Tibial artery (tissue), 4 donors: ENCODE data around the gene FASN.

Experiments used
- DNase-seq, 2 donors: peaks; one replicate each; pipeline ENCODE4 v3.0.0-alpha.2; 2019
- H3K27ac ChIP-seq, 2 donors: fragments of 200-600 bp; sonication (generic) in 1 of 2; 1 replicate in 1 of 2; 2 replicates in 1 of 2; pipeline ENCODE4 v1.5.1; 2018 to 2019; ENCODE audit warnings: mild to moderate bottlenecking in 1 of 2
- H3K27me3 ChIP-seq, 2 donors: fragments of 200-600 bp; sonication (generic) in 1 of 2; one replicate each; pipeline versions ENCODE4 v1.5.1 to v1.6.0; 2016 to 2019
- H3K36me3 ChIP-seq, 3 donors: fragments of 200-600 bp; sonication (generic) in 2 of 3; one replicate each; pipeline ENCODE4 v1.5.1; 2016 to 2019; ENCODE audit warnings: mild to moderate bottlenecking in 2 of 3
- H3K4me1 ChIP-seq, 4 donors: fragments of 200-600 bp; sonication (generic) in 2 of 4; 1 replicate in 3 of 4; 2 replicates in 1 of 4; pipeline ENCODE4 v1.5.1; 2016 to 2019
- H3K4me3 ChIP-seq, 2 donors: fragments of 200-600 bp; sonication (generic) in 1 of 2; 1 replicate in 1 of 2; 2 replicates in 1 of 2; pipeline ENCODE4 v1.5.1; 2018 to 2019; ENCODE audit warnings: mild to moderate bottlenecking in 2 of 2
- H3K9me3 ChIP-seq, 3 donors: fragments of 200-600 bp; sonication (generic) in 1 of 3; one replicate each; pipeline ENCODE4 v1.5.1; 2016 to 2019
- CTCF ChIP-seq, 2 experiments: fragments of 200-600 bp in 1 of 2; fragments of 450-650 bp in 1 of 2; IDR thresholded peaks; one replicate each; pipeline ENCODE4 v1.5.1; 2017 to 2019; ENCODE audit warnings: antibody characterized with exemption in 2 of 2, mild to moderate bottlenecking in 1 of 2, moderate library complexity in 1 of 2
- intact Hi-C: fragments of 100-400 bp; cut with DNase I; formaldehyde crosslinking; loops from one replicate; pipeline ENCODE4 v1.15.0; 2023; ENCODE audit warnings: low total_unique reads

The FASN gene

GRCh38 chr17:82107341-82107860 is 9.4 kb upstream of the FASN start:
- Histone ChIP-seq H3K27ac (peak overlapping the region; percentile 69), H3K4me1 (peaks cover 0 to 44% (median 27%) of the 10 kb centered on the region in 4 donors)

GRCh38 chr17:82106688-82107305 is 8.8 kb upstream of the FASN start:
- DNase-seq = peak in 1 of 2 donors; percentile 75

More at GRCh38 chr17:82107341-82107860, 9.4 kb upstream of the FASN start:
- no peak overlapping the region for H3K4me3 ChIP-seq
- TF ChIP-seq CTCF (IDR thresholded peaks at IDR 0.05) = peak in 1 of 2 experiments; percentile 17
- H3K9me3 ChIP-seq = no peaks in the 10 kb centered on the region
- peak in 1 of 2 donors; percentile 59 for DNase-seq
- H3K27me3 ChIP-seq = no peaks in the 10 kb centered on the region
- intact Hi-C loops = no loop called here
- peaks cover 0 to 5% (median 0%) of the 10 kb centered on the region in 3 donors for H3K36me3 ChIP-seq

GRCh38 chr17:82105882-82106687 is 8.0 kb upstream of the FASN start:
- peak in 1 of 2 experiments; percentile 12 for TF ChIP-seq CTCF (IDR thresholded peaks at IDR 0.05)
- intact Hi-C loops = no loop called here
- DNase-seq = no peak
- Histone ChIP-seq H3K9me3 (no peaks in the 10 kb centered on the region), H3K4me1 (peaks cover 0 to 51% (median 27%) of the 10 kb centered on the region in 4 donors), H3K4me3 (peak overlapping the region in 1 of 2 donors; percentile 24), H3K27me3 (no peaks in the 10 kb centered on the region), H3K27ac (peak overlapping the region; percentile 69), H3K36me3 (no peaks in the 10 kb centered on the region)

More at GRCh38 chr17:82106688-82107305, 8.8 kb upstream of the FASN start:
- Histone ChIP-seq H3K4me1 (peaks cover 0 to 45% (median 27%) of the 10 kb centered on the region in 4 donors), H3K9me3 (no peaks in the 10 kb centered on the region), H3K4me3 (peak overlapping the region in 1 of 2 donors; percentile 24), H3K36me3 (no peaks in the 10 kb centered on the region), H3K27me3 (no peaks in the 10 kb centered on the region), H3K27ac (peak overlapping the region; percentile 69)
- intact Hi-C loops = no loop called here
- TF ChIP-seq CTCF (IDR thresholded peaks at IDR 0.05) = no peak

DNA sequence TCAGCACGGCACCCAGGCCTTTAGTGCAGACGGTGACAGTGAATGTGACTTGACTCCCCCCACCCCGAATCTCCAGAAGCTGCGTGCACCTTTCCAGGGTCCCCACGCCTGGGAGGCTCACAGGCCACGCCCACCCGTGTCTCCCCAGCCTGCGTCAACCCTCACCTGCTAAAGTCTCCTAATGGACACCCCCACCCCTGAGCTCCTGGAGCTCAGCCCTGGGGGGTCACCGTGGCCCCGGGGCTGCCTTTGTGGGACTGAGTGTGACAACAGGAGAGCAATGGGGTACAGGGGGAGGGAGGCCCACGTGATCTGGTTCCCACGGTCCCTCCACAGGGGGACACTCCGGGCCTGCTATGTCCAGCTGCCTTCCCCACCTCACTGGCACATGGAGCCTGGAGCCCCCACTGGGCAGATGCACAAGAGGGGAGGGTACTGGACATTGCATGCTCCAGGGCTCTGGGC is 7.4 kb upstream of the FASN start:
- no peaks in the 10 kb centered on the region for H3K9me3 ChIP-seq
- H3K4me1 ChIP-seq = peaks cover 0 to 57% (median 27%) of the 10 kb centered on the region in 4 donors
- H3K36me3 ChIP-seq = no peaks in the 10 kb centered on the region
- intact Hi-C loops = no loop called here
- H3K27ac ChIP-seq = peak overlapping the region; percentile 69
- no peak for DNase-seq
- H3K27me3 ChIP-seq = no peaks in the 10 kb centered on the region
- H3K4me3 ChIP-seq = no peak overlapping the region
- TF ChIP-seq CTCF (IDR thresholded peaks at IDR 0.05) = no peak

DNA sequence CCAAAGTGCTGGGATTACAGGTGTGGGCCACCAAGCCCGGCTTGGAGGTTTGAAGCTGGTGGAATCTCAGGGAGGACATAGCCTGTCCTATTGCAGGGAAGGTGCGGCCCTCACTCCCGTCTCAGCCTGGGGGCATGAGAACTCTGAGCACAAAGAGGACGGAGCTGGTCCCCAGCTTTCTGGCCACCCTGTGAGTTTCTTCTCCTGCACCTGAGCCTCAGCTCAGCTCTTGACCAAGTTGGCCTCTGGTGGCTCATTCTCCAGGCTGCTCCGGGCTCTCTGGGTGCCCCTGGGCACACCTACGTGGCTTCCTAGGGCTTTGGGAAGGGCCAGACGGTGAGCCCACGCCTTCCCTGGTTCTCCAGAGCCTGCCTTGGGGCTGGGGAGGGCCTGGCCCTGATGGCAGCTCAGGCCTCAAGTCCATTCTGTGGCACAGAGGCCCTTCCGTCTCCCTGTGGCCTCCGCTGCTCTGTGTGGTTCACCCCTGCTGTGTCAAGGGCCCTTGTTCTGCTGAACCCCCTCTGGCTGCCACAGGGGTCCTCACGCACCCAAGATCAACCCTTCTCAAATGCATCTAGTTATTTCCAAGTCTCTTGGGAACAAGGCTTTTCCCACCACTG is 6.9 kb upstream of the FASN start:
- no peak for TF ChIP-seq CTCF (IDR thresholded peaks at IDR 0.05)
- no peaks in the 10 kb centered on the region for H3K36me3 ChIP-seq

More for the DNA sequence above, 6.9 kb upstream of the FASN start:
- intact Hi-C loops = no loop called here
- peaks cover 0 to 63% (median 29%) of the 10 kb centered on the region in 4 donors for H3K4me1 ChIP-seq
- H3K27ac ChIP-seq = peak overlapping the region in 1 of 2 donors; percentile 70
- DNase-seq = no peak
- no peaks in the 10 kb centered on the region for H3K9me3 ChIP-seq
- no peak overlapping the region for H3K4me3 ChIP-seq
- no peaks in the 10 kb centered on the region for H3K27me3 ChIP-seq
